KMS-11 (cell line): ENCODE data around the gene GALNT2.

Source experiments
- H2AFZ ChIP-seq: fragments of 200-600 bp; sonication (generic); 2 replicates; pipeline ENCODE4 v1.6.1; 2016; ENCODE audit warnings: antibody characterized with exemption, mixed run types, low read depth
- H3K27ac ChIP-seq: fragments of 200-600 bp; sonication (generic); 2 replicates; pipeline ENCODE4 v1.6.1; 2016; ENCODE audit warnings: mild to moderate bottlenecking, mixed run types
- H3K27me3 ChIP-seq: fragments of 200-600 bp; sonication (generic); 2 replicates; pipeline ENCODE4 v1.6.1; 2017; ENCODE audit warnings: mild to moderate bottlenecking, low read depth, mixed run types, moderate library complexity; ENCODE audit not compliant: insufficient read depth
- H3K36me3 ChIP-seq: fragments of 200-600 bp; sonication (generic); 2 replicates; pipeline ENCODE4 v1.6.1; 2017; ENCODE audit warnings: mild to moderate bottlenecking, mixed run types; ENCODE audit not compliant: insufficient read depth
- H3K4me1 ChIP-seq: fragments of 200-600 bp; sonication (generic); 2 replicates; pipeline ENCODE4 v1.6.1; 2016; ENCODE audit warnings: mild to moderate bottlenecking, low read depth, mixed run types; ENCODE audit not compliant: poor library complexity, severe bottlenecking
- H3K4me2 ChIP-seq: fragments of 200-600 bp; sonication (generic); 2 replicates; pipeline ENCODE4 v1.7.0; 2016; ENCODE audit warnings: mild to moderate bottlenecking, mixed run types
- H3K4me3 ChIP-seq: fragments of 200-600 bp; sonication (generic); IDR thresholded peaks from 2 replicates; pipeline ENCODE4 v1.6.1; 2017; ENCODE audit warnings: low read depth, low read length, mixed read lengths; ENCODE audit not compliant: insufficient read depth
- H3K79me2 ChIP-seq: fragments of 200-600 bp; sonication (generic); 2 replicates; pipeline ENCODE4 v1.6.1; 2016; ENCODE audit warnings: low read depth, mixed run types; ENCODE audit not compliant: insufficient read depth
- H3K9ac ChIP-seq: fragments of 200-600 bp; sonication (generic); 2 replicates; pipeline ENCODE4 v1.6.1; 2016; ENCODE audit warnings: mild to moderate bottlenecking, mixed run types
- H4K20me1 ChIP-seq: fragments of 200-600 bp; sonication (generic); 2 replicates; pipeline ENCODE4 v1.6.1; 2016; ENCODE audit warnings: mild to moderate bottlenecking, mixed run types; ENCODE audit not compliant: insufficient read depth
- TF ChIP-seq, protein P1 (sequence below): fragments of 200-600 bp; sonication (generic); conservative IDR thresholded peaks from 2 replicates; pipeline ENCODE4 v1.6.1; 2017; ENCODE audit warnings: low read depth, mild to moderate bottlenecking, antibody characterized with exemption, low read length, moderate library complexity, mixed read lengths

The GALNT2 gene

GRCh38 chr1:230308821-230309220 lies 241.8 kb downstream of the GALNT2 start:
- Histone ChIP-seq H2AFZ (no peak overlapping the region), H3K4me3 (no peak overlapping the region), H3K9ac (no peak overlapping the region), H4K20me1 (no peaks in the 10 kb centered on the region), H3K27me3 (no peaks in the 10 kb centered on the region), H3K4me1 (no peaks in the 10 kb centered on the region), H3K4me2 (no peak overlapping the region), H3K79me2 (no peaks in the 10 kb centered on the region), H3K27ac (no peak overlapping the region), H3K36me3 (no peaks in the 10 kb centered on the region)
- TF ChIP-seq, protein P1, sequence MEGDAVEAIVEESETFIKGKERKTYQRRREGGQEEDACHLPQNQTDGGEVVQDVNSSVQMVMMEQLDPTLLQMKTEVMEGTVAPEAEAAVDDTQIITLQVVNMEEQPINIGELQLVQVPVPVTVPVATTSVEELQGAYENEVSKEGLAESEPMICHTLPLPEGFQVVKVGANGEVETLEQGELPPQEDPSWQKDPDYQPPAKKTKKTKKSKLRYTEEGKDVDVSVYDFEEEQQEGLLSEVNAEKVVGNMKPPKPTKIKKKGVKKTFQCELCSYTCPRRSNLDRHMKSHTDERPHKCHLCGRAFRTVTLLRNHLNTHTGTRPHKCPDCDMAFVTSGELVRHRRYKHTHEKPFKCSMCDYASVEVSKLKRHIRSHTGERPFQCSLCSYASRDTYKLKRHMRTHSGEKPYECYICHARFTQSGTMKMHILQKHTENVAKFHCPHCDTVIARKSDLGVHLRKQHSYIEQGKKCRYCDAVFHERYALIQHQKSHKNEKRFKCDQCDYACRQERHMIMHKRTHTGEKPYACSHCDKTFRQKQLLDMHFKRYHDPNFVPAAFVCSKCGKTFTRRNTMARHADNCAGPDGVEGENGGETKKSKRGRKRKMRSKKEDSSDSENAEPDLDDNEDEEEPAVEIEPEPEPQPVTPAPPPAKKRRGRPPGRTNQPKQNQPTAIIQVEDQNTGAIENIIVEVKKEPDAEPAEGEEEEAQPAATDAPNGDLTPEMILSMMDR, result no peak

DNA sequence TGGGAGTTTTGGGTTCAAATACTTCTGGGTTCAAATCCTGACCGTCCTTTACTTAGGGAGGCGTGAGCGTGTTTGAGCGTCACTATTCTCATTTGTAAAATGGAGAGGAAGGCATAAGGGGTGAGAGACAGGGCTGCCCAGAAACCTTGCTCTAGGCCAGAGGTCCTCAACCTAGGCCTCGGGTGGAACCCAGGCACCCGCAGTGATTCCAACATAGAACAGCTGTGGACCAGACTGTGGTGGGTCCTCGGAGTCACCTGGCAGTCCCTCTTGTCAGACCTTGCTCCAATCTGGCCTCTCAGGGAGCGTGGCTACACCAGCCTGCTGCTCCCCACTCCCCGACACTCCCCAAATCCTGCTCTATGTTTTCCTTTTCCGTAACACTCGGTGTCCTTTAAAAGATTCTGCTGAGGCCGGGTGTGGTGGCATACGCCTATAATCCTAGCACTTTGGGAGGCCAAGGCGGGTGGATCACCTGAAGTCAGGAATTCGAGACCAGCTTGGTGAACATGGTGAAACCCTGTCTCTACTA lies 242.7 kb downstream of the GALNT2 start:
- no peaks in the 10 kb centered on the region for H3K27me3 ChIP-seq
- H3K9ac ChIP-seq, result no peak overlapping the region
- H3K4me1 ChIP-seq, result no peaks in the 10 kb centered on the region
- H3K4me2 ChIP-seq, result no peak overlapping the region
- no peaks in the 10 kb centered on the region for H4K20me1 ChIP-seq
- no peak overlapping the region for H2AFZ ChIP-seq
- no peaks in the 10 kb centered on the region for H3K36me3 ChIP-seq
- H3K4me3 ChIP-seq, result no peak overlapping the region
- TF ChIP-seq, protein P1, result no peak
- no peak overlapping the region for H3K27ac ChIP-seq
- H3K79me2 ChIP-seq, result no peaks in the 10 kb centered on the region

DNA sequence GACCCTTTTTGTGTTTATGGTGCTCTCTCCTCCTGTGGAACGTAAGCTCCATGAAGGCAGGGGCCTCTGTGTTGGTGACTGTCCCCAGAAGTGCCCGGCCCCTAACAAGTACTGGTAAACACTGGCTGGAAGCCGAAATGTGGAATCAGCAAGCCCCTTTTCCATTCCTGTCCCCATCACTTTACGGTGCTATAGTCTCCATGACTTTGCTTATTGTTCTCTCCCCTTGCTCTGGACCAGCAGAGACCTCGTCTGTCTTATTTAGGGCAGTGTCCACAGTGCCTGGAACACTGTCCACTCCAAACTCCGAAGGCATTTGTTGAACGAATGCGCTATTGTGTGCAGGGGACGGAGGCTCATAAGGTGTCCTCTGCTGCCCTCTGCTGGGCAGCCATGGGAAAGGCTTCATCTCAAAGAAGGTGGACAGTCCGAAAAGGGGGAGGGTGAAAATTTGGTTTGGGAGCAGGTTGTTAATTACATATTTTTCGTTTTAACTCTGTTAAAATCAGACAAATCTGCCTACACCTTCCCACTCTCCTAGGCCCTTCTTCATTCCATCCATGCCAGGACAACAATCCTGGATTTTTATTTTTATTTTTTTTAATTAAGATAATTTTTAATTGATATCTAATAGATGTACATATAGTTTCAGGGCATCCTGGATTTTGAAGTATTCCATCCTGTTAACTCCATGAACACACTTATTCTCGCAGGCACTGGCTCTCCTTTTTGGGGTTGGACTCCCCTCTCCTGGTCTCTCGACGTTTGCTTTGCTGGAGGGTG lies 243.5 kb downstream of the GALNT2 start:
- Histone ChIP-seq H3K9ac (no peak overlapping the region), H3K36me3 (no peaks in the 10 kb centered on the region), H3K27me3 (no peaks in the 10 kb centered on the region), H2AFZ (peak overlapping the region; percentile 50), H3K79me2 (no peaks in the 10 kb centered on the region), H3K4me3 (no peak overlapping the region), H3K4me2 (peak overlapping the region; percentile 23; the same call in 1 of the 2 replicates), H3K27ac (no peak overlapping the region), H4K20me1 (no peaks in the 10 kb centered on the region), H3K4me1 (no peaks in the 10 kb centered on the region)
- TF ChIP-seq, protein P1, result peak; percentile 98

DNA sequence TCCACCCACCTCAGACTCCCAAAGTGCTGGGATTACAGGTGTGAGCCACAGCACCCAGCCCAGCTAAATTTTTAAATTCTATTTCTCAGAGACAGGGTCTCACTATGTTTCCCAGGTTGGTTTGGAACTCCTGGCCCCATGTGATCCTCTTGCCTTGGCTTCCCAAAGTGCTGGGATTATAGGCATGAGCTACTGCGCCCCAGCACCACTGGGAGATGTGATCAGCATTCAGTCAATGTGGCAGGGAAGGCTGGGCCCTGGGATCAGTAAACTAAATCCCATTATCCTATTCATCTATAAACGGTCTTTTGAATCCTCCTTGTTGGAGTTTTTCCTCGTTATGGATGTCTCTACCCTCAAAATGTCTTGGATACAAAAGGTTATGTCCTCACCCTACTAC lies 245.6 kb downstream of the GALNT2 start:
- TF ChIP-seq, protein P1, result no peak
- Histone ChIP-seq H4K20me1 (no peaks in the 10 kb centered on the region), H3K4me2 (no peak overlapping the region)

More for the DNA sequence above, 245.6 kb downstream of the GALNT2 start:
- no peak overlapping the region for H3K9ac ChIP-seq
- H3K27ac ChIP-seq, result no peak overlapping the region
- H3K4me3 ChIP-seq, result no peak overlapping the region
- H3K36me3 ChIP-seq, result no peaks in the 10 kb centered on the region
- H3K79me2 ChIP-seq, result no peaks in the 10 kb centered on the region
- no peaks in the 10 kb centered on the region for H3K4me1 ChIP-seq
- no peak overlapping the region for H2AFZ ChIP-seq
- no peaks in the 10 kb centered on the region for H3K27me3 ChIP-seq
